NCI-H446 (cell line): ENCODE measurements around the gene KCNIP1.

Source experiments
- DNase-seq, 2 experiments: peaks; one replicate each; lab custom pipeline; 2025; lab: John Stamatoyannopoulos, UW

KCNIP1 gene

GRCh38 chr5:170628691-170629565, 125.1 kb downstream of the KCNIP1 start:
- DNase-seq = no peak

- no peak for DNase-seq
Observed at GRCh38 chr5:170629566-170630175, 125.9 kb downstream of the KCNIP1 start.

- DNase-seq = no peak
Observed at GRCh38 chr5:170630226-170630625, 126.4 kb downstream of the KCNIP1 start.

GRCh38 chr5:170630711-170631141, 126.9 kb downstream of the KCNIP1 start:
- no peak for DNase-seq

GRCh38 chr5:170631466-170632195, 127.8 kb downstream of the KCNIP1 start:
- DNase-seq = no peak

- DNase-seq = no peak
Observed at GRCh38 chr5:170632266-170632984, 128.6 kb downstream of the KCNIP1 start.

GRCh38 chr5:170632985-170633234, 129.1 kb downstream of the KCNIP1 start:
- peak in 1 of 2 experiments; percentile 42 for DNase-seq

GRCh38 chr5:170633235-170634081, 129.6 kb downstream of the KCNIP1 start:
- DNase-seq = peak in 1 of 2 experiments; percentile 34

- DNase-seq = no peak
Observed at GRCh38 chr5:170634256-170634990, 130.6 kb downstream of the KCNIP1 start.

- DNase-seq = no peak
Observed at GRCh38 chr5:170635706-170636105, 131.9 kb downstream of the KCNIP1 start.

GRCh38 chr5:170636206-170636605, 132.4 kb downstream of the KCNIP1 start:
- DNase-seq = no peak

GRCh38 chr5:170636801-170637477, 133.1 kb downstream of the KCNIP1 start:
- DNase-seq = no peak

- DNase-seq = no peak
Observed at GRCh38 chr5:170638051-170638450, 134.2 kb downstream of the KCNIP1 start.

GRCh38 chr5:170638454-170639220, 134.8 kb downstream of the KCNIP1 start:
- peak; percentile 24 to 65 for DNase-seq

GRCh38 chr5:170639221-170639925, 135.6 kb downstream of the KCNIP1 start:
- no peak for DNase-seq

- no peak for DNase-seq
Observed at GRCh38 chr5:170640731-170641588, 137.1 kb downstream of the KCNIP1 start.

GRCh38 chr5:170641589-170642031, 137.8 kb downstream of the KCNIP1 start:
- no peak for DNase-seq
